Sigmoid colon (tissue), 7 donors: Measurements from ENCODE around the gene CRY2. TPM values are rescaled to one million over a fixed set of nuclear protein-coding genes. Genes with fewer than 3 reads are reported as not detected.
A peak's percentile ranks its signal among the peaks of the same experiment; 100 is the strongest.

Source experiments
- DNase-seq: peaks from one replicate; pipeline ENCODE4 v3.0.0-alpha.2; 2019
- H3K27ac ChIP-seq, 4 donors: fragments of 200-600 bp; sonication (generic); one replicate each; pipeline ENCODE4 v1.5.1; 2016 to 2019; ENCODE audit warnings: mild to moderate bottlenecking in 1 of 4
- H3K27me3 ChIP-seq, 3 donors: fragments of 200-600 bp; sonication (generic); one replicate each; pipeline ENCODE4 v1.5.1; 2019; ENCODE audit warnings: mild to moderate bottlenecking in 1 of 3
- H3K36me3 ChIP-seq, 4 donors: fragments of 200-600 bp; sonication (generic); one replicate each; pipeline ENCODE4 v1.5.1; 2016 to 2019
- H3K4me1 ChIP-seq, 4 donors: fragments of 200-600 bp; sonication (generic); one replicate each; pipeline ENCODE4 v1.5.1; 2017 to 2019
- H3K4me3 ChIP-seq, 4 donors: fragments of 200-600 bp; sonication (generic); one replicate each; pipeline ENCODE4 v1.5.1; 2017 to 2019; ENCODE audit warnings: mild to moderate bottlenecking in 2 of 4, moderate library complexity in 1 of 4
- H3K9me3 ChIP-seq, 4 donors: fragments of 200-600 bp in 3 of 4; sonication (generic) in 3 of 4; one replicate each; pipeline versions ENCODE4 v1.5.1 to v1.6.1; 2013 to 2019
- EP300 ChIP-seq, 4 donors: sonication (generic); formaldehyde crosslinking; IDR thresholded peaks; one replicate each; pipeline ENCODE4 v1.6.1; 2017; ENCODE audit warnings: antibody characterized with exemption in 4 of 4
- POLR2A ChIP-seq, 2 donors: fragments of 450-650 bp; IDR thresholded peaks; one replicate each; pipeline ENCODE4 v1.6.1; 2016; ENCODE audit warnings: antibody characterized with exemption in 2 of 2, mild to moderate bottlenecking in 2 of 2, moderate library complexity in 2 of 2
- POLR2AphosphoS5 ChIP-seq, 4 donors: sonication (generic); formaldehyde crosslinking; IDR thresholded peaks; one replicate each; pipeline ENCODE4 v1.6.1; 2017; ENCODE audit warnings: antibody characterized with exemption in 4 of 4
- WGBS, 2 donors: extraction: QIAGEN DNeasy Blood & Tissue Kit; methylation state at CpG; one replicate each; pipeline ENCODE4 v1.1.7; 2013; 5-methylcytosine and 5-hydroxymethylcytosine counted together
- intact Hi-C: fragments of 100-400 bp; cut with DNase I; formaldehyde crosslinking; loops from one replicate; pipeline ENCODE4 v1.15.1; 2023
- polyA plus RNA-seq, 3 donors: library from polyadenylated mRNA; stranded (reverse); fragments of 200-250 nt; gene quantifications; one replicate each; pipeline ENCODE4 v1.2.3, GENCODE V29; 2013
- total RNA-seq, 4 donors: library from RNA; depleted of rRNA; stranded (reverse); fragments of >200 nt; gene quantifications; one replicate each; pipeline ENCODE4 v1.1.0, GENCODE V29; 2016
- TF ChIP-seq, protein P1 (sequence below), 4 experiments: fragments of 450-650 bp in 3 of 4; fragments of 200-600 bp in 1 of 4; IDR thresholded peaks; one replicate each; pipeline ENCODE4 v1.5.1; 2016 to 2019; ENCODE audit warnings: antibody characterized with exemption in 4 of 4, mild to moderate bottlenecking in 3 of 4, moderate library complexity in 2 of 4
- donor health status: healthy with polysubstance abuse.
- donor health status: Bipolar disorder and iron deficiency.
- donor health status: healthy.

CRY2 gene
- total and polyA plus RNA-seq, 7 donors: 5.3 to 49.3 (median 27.5) TPM

GRCh38 chr11:45915446-45915845 lies 68.2 kb downstream of the CRY2 start:
- WGBS, 2 donors: 88% methylated on average over 13 of the region's 13 CpGs
- no peak for DNase-seq
- TF ChIP-seq POLR2A (IDR thresholded peaks at IDR 0.05): no peak
- TF ChIP-seq, protein P1, sequence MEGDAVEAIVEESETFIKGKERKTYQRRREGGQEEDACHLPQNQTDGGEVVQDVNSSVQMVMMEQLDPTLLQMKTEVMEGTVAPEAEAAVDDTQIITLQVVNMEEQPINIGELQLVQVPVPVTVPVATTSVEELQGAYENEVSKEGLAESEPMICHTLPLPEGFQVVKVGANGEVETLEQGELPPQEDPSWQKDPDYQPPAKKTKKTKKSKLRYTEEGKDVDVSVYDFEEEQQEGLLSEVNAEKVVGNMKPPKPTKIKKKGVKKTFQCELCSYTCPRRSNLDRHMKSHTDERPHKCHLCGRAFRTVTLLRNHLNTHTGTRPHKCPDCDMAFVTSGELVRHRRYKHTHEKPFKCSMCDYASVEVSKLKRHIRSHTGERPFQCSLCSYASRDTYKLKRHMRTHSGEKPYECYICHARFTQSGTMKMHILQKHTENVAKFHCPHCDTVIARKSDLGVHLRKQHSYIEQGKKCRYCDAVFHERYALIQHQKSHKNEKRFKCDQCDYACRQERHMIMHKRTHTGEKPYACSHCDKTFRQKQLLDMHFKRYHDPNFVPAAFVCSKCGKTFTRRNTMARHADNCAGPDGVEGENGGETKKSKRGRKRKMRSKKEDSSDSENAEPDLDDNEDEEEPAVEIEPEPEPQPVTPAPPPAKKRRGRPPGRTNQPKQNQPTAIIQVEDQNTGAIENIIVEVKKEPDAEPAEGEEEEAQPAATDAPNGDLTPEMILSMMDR (IDR thresholded peaks at IDR 0.05): no peak
- Histone ChIP-seq H3K27ac (no peak overlapping the region), H3K4me3 (no peak overlapping the region), H3K4me1 (peaks cover 0 to 20% (median 15%) of the 10 kb centered on the region in 4 donors), H3K36me3 (peaks cover 15 to 56% (median 35%) of the 10 kb centered on the region in 4 donors), H3K27me3 (no peaks in the 10 kb centered on the region), H3K9me3 (no peaks in the 10 kb centered on the region)
- intact Hi-C loops: no loop called here

- H3K4me3 ChIP-seq: peak overlapping the region; percentile 81 to 96 (median 86)
- TF ChIP-seq, protein P1 (IDR thresholded peaks at IDR 0.05): no peak
- no peak for TF ChIP-seq EP300 (IDR thresholded peaks at IDR 0.05)
- H3K36me3 ChIP-seq: peaks cover 15 to 38% (median 22%) of the 10 kb centered on the region in 4 donors
- H3K27ac ChIP-seq: peak overlapping the region; percentile 90 to 92 (median 91)
- H3K27me3 ChIP-seq: peaks cover 3 to 11% (median 8%) of the 10 kb centered on the region in 3 donors
- intact Hi-C loops: loop anchor here (1.0 to 2.0 kb wide), 2 partner anchors 16 to 75 kb away; no protein-coding TSS in a partner anchor
- WGBS, 2 donors: 3 to 5% methylated on average over 16 of the region's 16 CpGs
- DNase-seq: no peak
- no peaks in the 10 kb centered on the region for H3K9me3 ChIP-seq
- peaks cover 0 to 26% (median 21%) of the 10 kb centered on the region in 4 donors for H3K4me1 ChIP-seq
These were observed 70.0 kb downstream of the CRY2 start for GRCh38 chr11:45917286-45917622.

GRCh38 chr11:45917623-45918330 lies 70.5 kb downstream of the CRY2 start, which contains the start of gene PEX16:
PEX16 (minus strand) TSS chr11:45917877; CDS start chr11:45917811, 66 bp downstream.
- H3K27me3 ChIP-seq: peaks cover 8 to 16% (median 13%) of the 10 kb centered on the region in 3 donors
- no peaks in the 10 kb centered on the region for H3K9me3 ChIP-seq
- H3K36me3 ChIP-seq: peaks cover 15 to 33% (median 22%) of the 10 kb centered on the region in 4 donors
- intact Hi-C loops: loop anchor here (1.0 to 2.0 kb wide), 4 partner anchors 17 to 204 kb away; partner anchors contain the start of genes PHF21A and SLC35C1
- peaks cover 0 to 31% (median 26%) of the 10 kb centered on the region in 4 donors for H3K4me1 ChIP-seq
- 0 to 1% methylated on average over 45 of the region's 45 CpGs for WGBS, 2 donors
- peak within 1 kb of the TSS; percentile 90 to 92 (median 91) for H3K27ac ChIP-seq
- peak within 1 kb of the TSS; percentile 81 to 96 (median 86) for H3K4me3 ChIP-seq
- peak; percentile 90 to 98 (median 94) for TF ChIP-seq POLR2AphosphoS5 (IDR thresholded peaks at IDR 0.05)
- TF ChIP-seq, protein P1 (IDR thresholded peaks at IDR 0.05): no peak
- TF ChIP-seq EP300 (IDR thresholded peaks at IDR 0.05): peak in 1 of 4 donors; percentile 24
- TF ChIP-seq POLR2A (IDR thresholded peaks at IDR 0.05): peak; percentile 63 to 75
- DNase-seq: peak; percentile 99

GRCh38 chr11:45918331-45918941 lies 71.2 kb downstream of the CRY2 start:
- Histone ChIP-seq H3K27ac (peak overlapping the region; percentile 90 to 92 (median 91)), H3K36me3 (peaks cover 9 to 26% (median 18%) of the 10 kb centered on the region in 4 donors), H3K9me3 (no peaks in the 10 kb centered on the region), H3K4me1 (peaks cover 0 to 38% (median 32%) of the 10 kb centered on the region in 4 donors), H3K4me3 (peak overlapping the region; percentile 81 to 96 (median 86)), H3K27me3 (peaks cover 15 to 22% (median 20%) of the 10 kb centered on the region in 3 donors)
- intact Hi-C loops: loop anchor here (1.0 kb wide), 2 partner anchors 113 to 203 kb away; partner anchors contain the start of genes PHF21A and SLC35C1
- peak; percentile 94 for DNase-seq
- TF ChIP-seq, protein P1 (IDR thresholded peaks at IDR 0.05): no peak
- peak; percentile 82 to 83 for TF ChIP-seq POLR2A (IDR thresholded peaks at IDR 0.05)
- peak; percentile 92 to 94 (median 94) for TF ChIP-seq POLR2AphosphoS5 (IDR thresholded peaks at IDR 0.05)
- 0% methylated on average over 38 of the region's 38 CpGs for WGBS, 2 donors
